ENCODE data around the gene HECW1.

DNA sequence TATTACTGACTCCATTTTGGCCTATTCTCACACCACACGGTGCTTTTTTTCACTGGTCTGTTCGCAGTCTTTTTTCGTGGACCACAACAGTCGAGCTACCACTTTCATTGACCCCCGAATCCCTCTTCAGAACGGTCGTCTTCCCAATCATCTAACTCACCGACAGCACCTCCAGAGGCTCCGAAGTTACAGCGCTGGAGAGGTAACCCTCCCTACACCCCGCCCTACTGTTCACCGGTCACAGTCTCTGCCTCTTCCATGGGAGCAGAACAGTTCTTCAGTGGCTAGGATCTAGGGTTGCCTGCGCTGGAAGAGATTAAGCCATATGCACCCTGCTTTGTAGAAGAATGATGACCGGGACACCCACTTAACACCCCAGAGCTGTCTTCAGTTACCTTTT lies 367.1 kb downstream of the HECW1 start:
- no peak for TF ChIP-seq POLR2AphosphoS5 (IDR thresholded peaks at IDR 0.05)
- TF ChIP-seq, protein P1, sequence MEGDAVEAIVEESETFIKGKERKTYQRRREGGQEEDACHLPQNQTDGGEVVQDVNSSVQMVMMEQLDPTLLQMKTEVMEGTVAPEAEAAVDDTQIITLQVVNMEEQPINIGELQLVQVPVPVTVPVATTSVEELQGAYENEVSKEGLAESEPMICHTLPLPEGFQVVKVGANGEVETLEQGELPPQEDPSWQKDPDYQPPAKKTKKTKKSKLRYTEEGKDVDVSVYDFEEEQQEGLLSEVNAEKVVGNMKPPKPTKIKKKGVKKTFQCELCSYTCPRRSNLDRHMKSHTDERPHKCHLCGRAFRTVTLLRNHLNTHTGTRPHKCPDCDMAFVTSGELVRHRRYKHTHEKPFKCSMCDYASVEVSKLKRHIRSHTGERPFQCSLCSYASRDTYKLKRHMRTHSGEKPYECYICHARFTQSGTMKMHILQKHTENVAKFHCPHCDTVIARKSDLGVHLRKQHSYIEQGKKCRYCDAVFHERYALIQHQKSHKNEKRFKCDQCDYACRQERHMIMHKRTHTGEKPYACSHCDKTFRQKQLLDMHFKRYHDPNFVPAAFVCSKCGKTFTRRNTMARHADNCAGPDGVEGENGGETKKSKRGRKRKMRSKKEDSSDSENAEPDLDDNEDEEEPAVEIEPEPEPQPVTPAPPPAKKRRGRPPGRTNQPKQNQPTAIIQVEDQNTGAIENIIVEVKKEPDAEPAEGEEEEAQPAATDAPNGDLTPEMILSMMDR (IDR thresholded peaks at IDR 0.05): no peak
- TF ChIP-seq EP300 (IDR thresholded peaks at IDR 0.05): no peak

Measured in esophagus muscularis mucosa (tissue), 4 donors.